ENCODE measurements around the gene PDE6B. TPM values are rescaled to one million over a fixed set of nuclear protein-coding genes. Genes with fewer than 3 reads are reported as not detected.
"Not testable (repeated sequence)": the region's sequence is repeated elsewhere in the genome, so short reads cannot be mapped to it uniquely, and the experiment has no call there.

The PDE6B gene
- total RNA-seq, 1 donor from 2014 or later = 2.3 TPM

DNA sequence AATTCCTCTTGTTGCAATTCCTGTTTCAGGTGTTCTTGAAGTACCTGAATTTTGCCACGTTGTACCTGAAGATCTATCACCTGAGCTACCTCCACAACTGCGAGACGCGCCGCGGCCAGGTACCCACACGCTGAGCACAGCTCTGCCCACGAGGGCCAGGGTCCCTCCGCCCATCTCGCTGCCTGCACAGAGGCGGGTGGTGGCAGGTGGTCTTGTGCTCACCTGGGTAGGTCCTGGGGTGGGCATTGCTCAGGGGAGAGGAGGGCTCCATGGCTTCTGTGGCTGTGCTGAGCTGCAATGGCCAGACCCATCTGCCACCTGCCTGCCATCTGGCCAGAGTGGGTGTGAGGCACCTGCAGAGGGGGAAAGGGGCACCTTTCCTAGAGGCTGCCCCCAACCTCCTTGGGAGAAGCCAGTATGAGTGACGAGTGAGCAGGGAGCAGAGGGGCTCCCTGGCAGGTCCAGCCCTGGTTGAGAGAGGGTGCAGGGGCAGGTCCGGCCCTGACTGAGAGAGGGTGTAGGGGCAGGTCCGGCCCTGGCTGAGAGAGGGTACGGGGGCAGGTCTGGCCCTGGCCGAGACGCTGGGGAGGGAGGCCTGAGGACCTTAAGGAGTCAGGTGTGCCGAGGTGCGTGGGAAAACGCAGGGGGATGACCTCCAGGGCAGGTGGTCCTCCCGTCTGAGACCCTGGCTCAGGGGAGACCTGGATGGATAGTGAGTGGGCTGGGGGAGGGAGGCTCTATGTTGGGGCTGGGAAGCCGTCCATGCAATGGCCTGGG lies 10.7 kb downstream of the PDE6B start:
- Mint-ChIP-seq H3K27me3 (ENCODE audit: low read depth) (peaks cover 12% of the 10 kb centered on the region), H3K4me3 (ENCODE audit: unreplicated experiment) (no peak overlapping the region), H3K27ac (ENCODE audit: unreplicated experiment) (no peak overlapping the region), H3K9me3 (ENCODE audit: low read depth) (peaks cover 14% of the 10 kb centered on the region), H3K36me3 (ENCODE audit: low read depth) (peaks cover 1% of the 10 kb centered on the region), H3K4me1 (ENCODE audit: low read depth) (peaks cover 8% of the 10 kb centered on the region)
- peak; percentile 85 for DNase-seq (ENCODE audit: low spot score)
- TF ChIP-seq, protein P1, sequence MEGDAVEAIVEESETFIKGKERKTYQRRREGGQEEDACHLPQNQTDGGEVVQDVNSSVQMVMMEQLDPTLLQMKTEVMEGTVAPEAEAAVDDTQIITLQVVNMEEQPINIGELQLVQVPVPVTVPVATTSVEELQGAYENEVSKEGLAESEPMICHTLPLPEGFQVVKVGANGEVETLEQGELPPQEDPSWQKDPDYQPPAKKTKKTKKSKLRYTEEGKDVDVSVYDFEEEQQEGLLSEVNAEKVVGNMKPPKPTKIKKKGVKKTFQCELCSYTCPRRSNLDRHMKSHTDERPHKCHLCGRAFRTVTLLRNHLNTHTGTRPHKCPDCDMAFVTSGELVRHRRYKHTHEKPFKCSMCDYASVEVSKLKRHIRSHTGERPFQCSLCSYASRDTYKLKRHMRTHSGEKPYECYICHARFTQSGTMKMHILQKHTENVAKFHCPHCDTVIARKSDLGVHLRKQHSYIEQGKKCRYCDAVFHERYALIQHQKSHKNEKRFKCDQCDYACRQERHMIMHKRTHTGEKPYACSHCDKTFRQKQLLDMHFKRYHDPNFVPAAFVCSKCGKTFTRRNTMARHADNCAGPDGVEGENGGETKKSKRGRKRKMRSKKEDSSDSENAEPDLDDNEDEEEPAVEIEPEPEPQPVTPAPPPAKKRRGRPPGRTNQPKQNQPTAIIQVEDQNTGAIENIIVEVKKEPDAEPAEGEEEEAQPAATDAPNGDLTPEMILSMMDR (IDR thresholded peaks at IDR 0.05) = no peak

DNA sequence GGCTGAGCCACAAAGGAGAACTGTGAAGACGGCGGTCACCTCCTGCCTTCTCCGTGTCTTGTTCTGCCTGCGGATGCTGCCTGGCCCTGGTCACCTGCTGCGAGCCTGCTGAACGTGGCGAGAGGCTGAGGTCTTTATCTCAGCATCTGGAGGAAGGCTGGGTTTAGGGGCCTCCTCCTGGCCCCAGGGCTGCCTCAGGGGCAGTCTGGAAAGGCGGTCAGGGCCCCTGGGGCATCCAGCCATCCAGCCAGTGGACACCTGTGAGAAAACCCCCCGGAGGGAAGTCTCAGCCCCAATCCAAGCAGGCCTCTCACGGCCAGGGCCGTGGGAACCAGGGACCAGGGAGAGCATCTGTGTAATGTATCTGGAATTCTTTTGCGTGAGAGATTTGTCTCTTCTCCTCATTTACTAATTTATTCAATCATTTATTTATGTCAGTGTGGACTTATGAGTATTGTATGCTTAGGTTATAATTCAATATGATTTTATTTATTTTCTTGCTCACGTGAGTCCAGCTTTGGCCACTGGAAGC lies 11.3 kb downstream of the PDE6B start:
- peak; percentile 64 for DNase-seq (ENCODE audit: low spot score)
- TF ChIP-seq, protein P1 (IDR thresholded peaks at IDR 0.05) = no peak
- peaks cover 14% of the 10 kb centered on the region for H3K9me3 Mint-ChIP-seq (ENCODE audit: low read depth)
- H3K27me3 Mint-ChIP-seq (ENCODE audit: low read depth) = peaks cover 11% of the 10 kb centered on the region
- no peak overlapping the region for H3K4me3 Mint-ChIP-seq (ENCODE audit: unreplicated experiment)
- peaks cover 1% of the 10 kb centered on the region for H3K36me3 Mint-ChIP-seq (ENCODE audit: low read depth)
- peaks cover 8% of the 10 kb centered on the region for H3K4me1 Mint-ChIP-seq (ENCODE audit: low read depth)
- no peak overlapping the region for H3K27ac Mint-ChIP-seq (ENCODE audit: unreplicated experiment)

DNA sequence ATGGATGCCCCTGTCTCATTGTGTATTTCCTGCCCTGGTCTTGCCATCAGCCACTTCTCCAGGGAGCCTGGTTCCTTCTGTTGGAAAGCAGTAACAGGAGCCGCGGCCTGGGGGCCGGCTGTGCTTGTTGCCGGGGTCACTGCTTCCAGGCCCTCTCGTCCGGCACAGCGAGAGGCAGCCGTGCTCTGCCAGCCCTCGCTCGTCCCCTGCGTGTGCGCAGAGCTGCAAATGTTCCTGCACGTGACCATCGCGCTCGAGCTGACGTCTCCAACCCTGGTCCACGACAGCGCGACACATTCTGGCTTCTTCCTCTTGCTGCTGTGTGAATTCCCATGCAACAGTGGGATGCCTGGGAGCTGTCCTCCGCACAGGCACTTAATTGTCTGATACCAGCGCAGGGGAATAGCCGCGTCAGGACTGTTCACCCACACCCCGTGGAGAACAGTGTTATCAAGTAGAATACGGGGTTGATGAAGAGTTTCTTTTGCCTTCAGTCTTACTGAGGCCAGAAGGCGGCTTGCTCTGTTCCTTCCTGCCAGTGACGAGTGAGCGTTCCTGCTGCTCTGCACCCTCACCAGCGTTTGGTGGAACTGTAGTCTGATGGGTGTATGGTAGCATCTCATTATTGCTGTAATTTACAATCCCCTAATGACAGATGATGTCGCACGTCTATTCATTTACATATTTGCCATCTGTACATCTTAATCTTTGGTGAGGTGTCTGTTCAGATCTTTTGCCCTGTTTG lies 12.3 kb downstream of the PDE6B start:
- H3K27ac Mint-ChIP-seq (ENCODE audit: unreplicated experiment) = no peak overlapping the region
- peaks cover 7% of the 10 kb centered on the region for H3K9me3 Mint-ChIP-seq (ENCODE audit: low read depth)
- peaks cover 8% of the 10 kb centered on the region for H3K4me1 Mint-ChIP-seq (ENCODE audit: low read depth)
- TF ChIP-seq, protein P1 (IDR thresholded peaks at IDR 0.05) = no peak
- DNase-seq (ENCODE audit: low spot score) = peak; percentile 68
- peak overlapping the region; percentile 20 for H3K4me3 Mint-ChIP-seq (ENCODE audit: unreplicated experiment)
- peaks cover 11% of the 10 kb centered on the region for H3K27me3 Mint-ChIP-seq (ENCODE audit: low read depth)
- H3K36me3 Mint-ChIP-seq (ENCODE audit: low read depth) = peaks cover 1% of the 10 kb centered on the region

DNA sequence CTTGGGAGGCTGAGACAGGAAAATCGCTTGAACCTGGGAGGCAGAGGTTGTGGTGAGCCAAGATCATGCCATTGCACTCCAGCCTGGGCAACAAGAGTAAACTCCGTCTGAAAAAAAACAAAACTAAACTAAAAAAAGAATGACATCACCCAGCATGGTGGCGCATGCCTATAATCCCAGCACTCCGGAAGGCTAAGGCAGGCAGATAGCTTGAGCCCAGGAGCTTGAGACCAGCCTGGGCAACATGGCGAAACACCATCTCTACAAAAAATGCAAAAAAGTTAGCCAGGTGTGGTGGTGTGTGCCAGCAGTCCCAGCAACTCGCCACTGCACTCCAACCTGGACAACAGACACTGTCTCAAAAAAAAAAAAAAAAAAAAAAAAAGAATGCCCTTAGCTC lies 17.0 kb downstream of the PDE6B start:
- H3K4me1 Mint-ChIP-seq (ENCODE audit: low read depth); H3K36me3 Mint-ChIP-seq (ENCODE audit: low read depth); H3K27ac Mint-ChIP-seq (ENCODE audit: unreplicated experiment); H3K4me3 Mint-ChIP-seq (ENCODE audit: unreplicated experiment): not testable (repeated sequence)
- Mint-ChIP-seq H3K9me3 (ENCODE audit: low read depth) (peaks cover 12% of the 10 kb centered on the region), H3K27me3 (ENCODE audit: low read depth) (peaks cover 13% of the 10 kb centered on the region)
- DNase-seq (ENCODE audit: low spot score) = peak; percentile 11

GRCh38 chr4:646460-646859 lies 21.1 kb downstream of the PDE6B start:
- peaks cover 6% of the 10 kb centered on the region for H3K27me3 Mint-ChIP-seq (ENCODE audit: low read depth)
- DNase-seq (ENCODE audit: low spot score) = peak; percentile 87
- H3K36me3 Mint-ChIP-seq (ENCODE audit: low read depth) = no peaks in the 10 kb centered on the region
- TF ChIP-seq, protein P1 (IDR thresholded peaks at IDR 0.05) = no peak
- no peak overlapping the region for H3K4me3 Mint-ChIP-seq (ENCODE audit: unreplicated experiment)
- H3K27ac Mint-ChIP-seq (ENCODE audit: unreplicated experiment) = no peak overlapping the region
- H3K4me1 Mint-ChIP-seq (ENCODE audit: low read depth) = no peaks in the 10 kb centered on the region
- peaks cover 7% of the 10 kb centered on the region for H3K9me3 Mint-ChIP-seq (ENCODE audit: low read depth)
